CD14-positive monocyte (primary cell): ENCODE results near the gene PSMD11. TPM values are rescaled to one million over a fixed set of nuclear protein-coding genes. Genes with fewer than 3 reads are reported as not detected.

Experiments
- DNase-seq, 3 donors: peaks; one replicate each; pipeline ENCODE4 v3.0.0-alpha.2; 2011 to 2022
- H2AFZ ChIP-seq: 2 replicates; pipeline ENCODE4 v1.6.0; 2012; ENCODE audit warnings: mild to moderate bottlenecking, low read depth, low read length, inconsistent platforms; ENCODE audit not compliant: insufficient read depth, poor library complexity, severe bottlenecking
- H3K27ac ChIP-seq, 2 donors: 1 replicate in 1 of 2; 2 replicates in 1 of 2; pipeline ENCODE4 v1.5.1; 2012 to 2013; ENCODE audit warnings: low read length in 2 of 2, control low read depth in 1 of 2, inconsistent platforms in 1 of 2, low read depth in 1 of 2, mild to moderate bottlenecking in 1 of 2
- H3K27me3 ChIP-seq, 2 donors: one replicate each; pipeline versions ENCODE4 v1.6.0 to v1.6.1; 2011 to 2013; ENCODE audit warnings: low read length in 2 of 2; ENCODE audit not compliant: control insufficient read depth in 2 of 2, insufficient read depth in 2 of 2
- H3K36me3 ChIP-seq, 2 donors: replicated peaks in 1 of 2; 1 replicate in 1 of 2; 2 replicates in 1 of 2; pipeline versions ENCODE4 v1.5.1 to v1.6.1; 2012 to 2013; ENCODE audit warnings: low read length in 2 of 2, control low read depth in 1 of 2, inconsistent platforms in 1 of 2, mild to moderate bottlenecking in 1 of 2; ENCODE audit not compliant: insufficient read depth in 2 of 2, control insufficient read depth in 1 of 2
- H3K4me1 ChIP-seq, 2 donors: 1 replicate in 1 of 2; 2 replicates in 1 of 2; pipeline versions ENCODE4 v1.5.1 to v1.6.1; 2012 to 2013; ENCODE audit warnings: low read length in 2 of 2, control low read depth in 1 of 2, inconsistent platforms in 1 of 2, mild to moderate bottlenecking in 1 of 2, moderate library complexity in 1 of 2; ENCODE audit not compliant: insufficient read depth in 2 of 2, control insufficient read depth in 1 of 2
- H3K4me2 ChIP-seq: replicated peaks from 2 replicates; pipeline ENCODE3; 2012; ENCODE audit warnings: low read length, moderate library complexity, mild to moderate bottlenecking; ENCODE audit not compliant: poor library complexity, severe bottlenecking; ENCODE audit errors: extremely low read depth
- H3K4me3 ChIP-seq, 3 experiments: fragments of 200-600 bp in 1 of 3; sonication (generic) in 1 of 3; replicated peaks in 1 of 3; 1 replicate in 2 of 3; 2 replicates in 1 of 3; pipeline ENCODE4 v1.5.1; 2011 to 2013; ENCODE audit warnings: low read length in 3 of 3, mild to moderate bottlenecking in 3 of 3, control low read depth in 2 of 3, low read depth in 2 of 3, inconsistent platforms in 1 of 3, moderate library complexity in 1 of 3
- H3K79me2 ChIP-seq: 2 replicates; pipeline ENCODE4 v1.6.0; 2012; ENCODE audit warnings: mild to moderate bottlenecking, control low read depth, inconsistent platforms, low read length, moderate library complexity; ENCODE audit not compliant: insufficient read depth
- H3K9ac ChIP-seq: 2 replicates; pipeline ENCODE4 v1.6.0; 2017; ENCODE audit warnings: low read length, mild to moderate bottlenecking; ENCODE audit not compliant: insufficient read depth, poor library complexity, severe bottlenecking
- H3K9me3 ChIP-seq, 2 donors: replicated peaks in 1 of 2; 1 replicate in 1 of 2; 2 replicates in 1 of 2; pipeline versions ENCODE4 v1.5.1 to v1.6.1; 2012 to 2013; ENCODE audit warnings: low read length in 2 of 2, control low read depth in 1 of 2; ENCODE audit not compliant: control insufficient read depth in 1 of 2, insufficient read depth in 1 of 2
- H4K20me1 ChIP-seq: 2 replicates; pipeline ENCODE4 v1.6.0; 2012; ENCODE audit warnings: mild to moderate bottlenecking, low read length, control low read depth, moderate library complexity; ENCODE audit not compliant: insufficient read depth
- H3K27ac Mint-ChIP-seq, 7 donors: one replicate each; pipeline ENCODE4 v1.8.0; 2020; ENCODE audit warnings: mild to moderate bottlenecking in 7 of 7, mixed read lengths in 7 of 7, moderate library complexity in 6 of 7, inconsistent platforms in 2 of 7
- H3K27me3 Mint-ChIP-seq, 3 donors: one replicate each; pipeline ENCODE4 v1.8.0; 2021 to 2022; ENCODE audit warnings: low read depth in 3 of 3, mild to moderate bottlenecking in 3 of 3, mixed read lengths in 3 of 3, moderate library complexity in 3 of 3, inconsistent platforms in 1 of 3
- H3K36me3 Mint-ChIP-seq, 2 donors: one replicate each; pipeline ENCODE4 v1.8.0; 2020; ENCODE audit warnings: mixed read lengths in 2 of 2, inconsistent platforms in 1 of 2, mild to moderate bottlenecking in 1 of 2
- H3K4me1 Mint-ChIP-seq: one replicate; pipeline ENCODE4 v1.8.0; 2020; ENCODE audit warnings: mild to moderate bottlenecking, mixed read lengths
- H3K4me3 Mint-ChIP-seq, 2 donors: one replicate each; pipeline ENCODE4 v1.8.0; 2020; ENCODE audit warnings: mild to moderate bottlenecking in 2 of 2, mixed read lengths in 2 of 2, moderate library complexity in 1 of 2
- H3K9me3 Mint-ChIP-seq, 7 donors: one replicate each; pipeline ENCODE4 v1.8.0; 2020 to 2022; ENCODE audit warnings: mixed read lengths in 7 of 7, mild to moderate bottlenecking in 6 of 7, moderate library complexity in 6 of 7, inconsistent platforms in 2 of 7
- WGBS: methylation state at CpG from one replicate; pipeline ENCODE4 v1.1.5; 2013; ENCODE audit warnings: missing lambda C conversion rate; ENCODE audit not compliant: insufficient coverage; 5-methylcytosine and 5-hydroxymethylcytosine counted together
- intact Hi-C, 2 donors: fragments of 100-400 bp; cut with micrococcal nuclease; formaldehyde crosslinking; loops; one replicate each; pipeline versions ENCODE4 v1.15.0 to v1.15.1; 2023
- polyA plus RNA-seq, 3 donors: library from polyadenylated mRNA; depleted of rRNA in 1 of 3; unstranded in 2 of 3; stranded (reverse) in 1 of 3; fragments of 300-500 nt in 2 of 3; fragments of >200 nt in 1 of 3; fragmentation: Illumina TruSeq in 2 of 3; gene quantifications; 1 replicate in 2 of 3; 2 replicates in 1 of 3; pipeline ENCODE4 v1.2.3, GENCODE V29; 2012 to 2021
- TF ChIP-seq, protein P1 (sequence below): fragments of 200-600 bp; IDR thresholded peaks from one replicate; pipeline ENCODE4 v1.8.0; 2022; ENCODE audit warnings: antibody characterized with exemption, mild to moderate bottlenecking

The PSMD11 gene
- polyA plus RNA-seq, 3 donors, result 29.9 to 112 (median 91.8) TPM

DNA sequence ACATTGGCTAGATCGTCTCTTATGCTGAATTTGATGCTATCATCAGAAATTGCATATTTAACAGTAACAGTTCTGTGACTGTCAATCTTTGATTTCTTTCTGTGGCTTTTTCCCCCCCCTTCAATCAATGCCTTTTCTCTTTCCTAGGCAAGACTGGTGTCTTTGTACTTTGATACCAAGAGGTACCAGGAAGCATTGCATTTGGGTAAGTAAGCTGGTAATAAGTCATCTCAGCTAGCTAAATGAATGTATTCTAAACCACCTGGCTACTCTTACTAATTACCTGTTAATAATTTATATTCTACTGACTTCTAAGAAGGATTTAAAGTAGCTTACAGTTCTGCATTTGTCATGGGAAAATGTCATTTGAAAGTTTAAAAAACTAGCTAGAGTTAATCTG, 20.1 kb downstream of the PSMD11 start:
- no CpG with 5 or more reads among the region's 1 CpG for WGBS
- Histone ChIP-seq H3K79me2 (peaks cover 11% of the 10 kb centered on the region), H3K9ac (no peak overlapping the region), H3K9me3 (no peaks in the 10 kb centered on the region), H4K20me1 (peaks cover 40% of the 10 kb centered on the region), H3K4me3 (no peak overlapping the region), H3K4me1 (no peaks in the 10 kb centered on the region), H3K36me3 (peaks cover 68 to 88% of the 10 kb centered on the region in 2 donors), H2AFZ (no peak overlapping the region), H3K27me3 (no peaks in the 10 kb centered on the region), H3K4me2 (no peak overlapping the region), H3K27ac (no peak overlapping the region)
- no peak for DNase-seq
- Mint-ChIP-seq H3K27me3 (no peaks in the 10 kb centered on the region), H3K36me3 (peaks cover 68 to 87% of the 10 kb centered on the region in 2 donors), H3K4me3 (no peak overlapping the region), H3K4me1 (no peaks in the 10 kb centered on the region), H3K27ac (no peak overlapping the region), H3K9me3 (peaks cover 0 to under 1% (median 0%) of the 10 kb centered on the region in 7 donors)
- intact Hi-C loops, result no loop called here
- TF ChIP-seq, protein P1, sequence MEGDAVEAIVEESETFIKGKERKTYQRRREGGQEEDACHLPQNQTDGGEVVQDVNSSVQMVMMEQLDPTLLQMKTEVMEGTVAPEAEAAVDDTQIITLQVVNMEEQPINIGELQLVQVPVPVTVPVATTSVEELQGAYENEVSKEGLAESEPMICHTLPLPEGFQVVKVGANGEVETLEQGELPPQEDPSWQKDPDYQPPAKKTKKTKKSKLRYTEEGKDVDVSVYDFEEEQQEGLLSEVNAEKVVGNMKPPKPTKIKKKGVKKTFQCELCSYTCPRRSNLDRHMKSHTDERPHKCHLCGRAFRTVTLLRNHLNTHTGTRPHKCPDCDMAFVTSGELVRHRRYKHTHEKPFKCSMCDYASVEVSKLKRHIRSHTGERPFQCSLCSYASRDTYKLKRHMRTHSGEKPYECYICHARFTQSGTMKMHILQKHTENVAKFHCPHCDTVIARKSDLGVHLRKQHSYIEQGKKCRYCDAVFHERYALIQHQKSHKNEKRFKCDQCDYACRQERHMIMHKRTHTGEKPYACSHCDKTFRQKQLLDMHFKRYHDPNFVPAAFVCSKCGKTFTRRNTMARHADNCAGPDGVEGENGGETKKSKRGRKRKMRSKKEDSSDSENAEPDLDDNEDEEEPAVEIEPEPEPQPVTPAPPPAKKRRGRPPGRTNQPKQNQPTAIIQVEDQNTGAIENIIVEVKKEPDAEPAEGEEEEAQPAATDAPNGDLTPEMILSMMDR, result no peak

DNA sequence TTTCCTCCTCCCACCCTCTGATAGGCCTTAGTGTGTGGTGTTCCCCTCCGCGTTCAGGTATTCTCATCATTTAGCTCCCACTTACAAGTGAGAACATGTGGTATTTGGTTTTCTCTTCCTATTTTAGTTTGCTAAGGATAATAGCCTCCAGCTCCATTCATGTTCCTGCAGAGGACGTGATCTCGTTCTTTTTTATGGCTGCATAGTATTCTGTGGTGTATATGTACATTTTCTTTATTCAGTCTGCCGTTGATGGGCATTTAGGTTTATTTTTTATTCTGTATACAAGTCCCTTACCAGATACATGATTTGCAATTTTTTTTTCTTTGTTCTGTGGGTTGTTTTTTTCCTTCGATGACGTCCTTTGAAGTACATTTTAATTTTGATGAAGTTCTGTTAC, 23.6 kb downstream of the PSMD11 start:
- no peaks in the 10 kb centered on the region for H3K9me3 ChIP-seq
- Mint-ChIP-seq H3K4me1 (no peaks in the 10 kb centered on the region), H3K27me3 (no peaks in the 10 kb centered on the region), H3K36me3 (peaks cover 77 to 90% of the 10 kb centered on the region in 2 donors), H3K4me3 (no peak overlapping the region), H3K27ac (no peak overlapping the region), H3K9me3 (peaks cover 0 to under 1% (median 0%) of the 10 kb centered on the region in 7 donors)
- H3K27ac ChIP-seq, result no peak overlapping the region
- no peak overlapping the region for H2AFZ ChIP-seq
- peaks cover 79 to 97% of the 10 kb centered on the region in 2 donors for H3K36me3 ChIP-seq
- no peak overlapping the region for H3K4me2 ChIP-seq
- H3K4me3 ChIP-seq, result no peak overlapping the region
- TF ChIP-seq, protein P1, result no peak
- no CpG with 5 or more reads among the region's 7 CpGs for WGBS
- peaks cover under 1% of the 10 kb centered on the region for H3K79me2 ChIP-seq
- peaks cover 0 to under 1% of the 10 kb centered on the region in 2 donors for H3K4me1 ChIP-seq
- H4K20me1 ChIP-seq, result peaks cover 15% of the 10 kb centered on the region
- H3K27me3 ChIP-seq, result no peaks in the 10 kb centered on the region
- H3K9ac ChIP-seq, result no peak overlapping the region
- no peak for DNase-seq
- intact Hi-C loops, result no loop called here
